Endothelial cell of umbilical vein (primary cell): ENCODE measurements around the gene IL10RA. TPM values are rescaled to one million over a fixed set of nuclear protein-coding genes. Genes with fewer than 3 reads are reported as not detected.

Experiments
- BruUV-seq: library from RNA; stranded (reverse); fragments of 400-500 nt; replicated peaks from 2 replicates; lab custom pipeline; 2021; lab: Mats Ljungman, UMichigan
- CTCF ChIA-PET: fragments of 300-600, 350-600 bp; sonication (Branson Sonifier 250); formaldehyde crosslinking; loops from one replicate; lab custom pipeline; 2021; ENCODE audit warnings: antibody characterized with exemption, inconsistent platforms; lab: Charles Lee
- POLR2A ChIA-PET: fragments of 300-600, 350-600 bp; sonication (Branson Sonifier 250); formaldehyde crosslinking; loops from one replicate; lab custom pipeline; 2021; ENCODE audit warnings: antibody characterized with exemption, inconsistent platforms; lab: Charles Lee
- DNase-seq: peaks from one replicate; pipeline ENCODE4 v3.0.0-alpha.2; 2011; ENCODE audit warnings: low read depth, low spot score
- FAIRE-seq: peaks from 2 replicates; lab custom pipeline; 2011; peaks lifted over from hg19 to GRCh38; lab: Jason Lieb, UNC
- H2AFZ ChIP-seq: 2 replicates; pipeline ENCODE4 v1.6.0; 2012; ENCODE audit warnings: low read depth, low read length, control low read depth, inconsistent platforms
- H3K27ac ChIP-seq: 2 replicates; pipeline ENCODE4 v1.5.1; 2011; ENCODE audit warnings: low read depth, mild to moderate bottlenecking, control low read depth, low read length, moderate library complexity; ENCODE audit not compliant: insufficient read depth
- H3K27me3 ChIP-seq, 2 experiments: 2 replicates each; pipeline versions ENCODE4 v1.6.0 to v1.6.1; 2011; ENCODE audit warnings: low read length in 2 of 2, mixed read lengths in 1 of 2; ENCODE audit not compliant: control insufficient read depth in 2 of 2, insufficient read depth in 2 of 2
- H3K36me3 ChIP-seq, 2 experiments: 2 replicates in 1 of 2; 3 replicates in 1 of 2; pipeline ENCODE4 v1.5.1; 2011; ENCODE audit warnings: low read length in 2 of 2, mild to moderate bottlenecking in 1 of 2, moderate library complexity in 1 of 2; ENCODE audit not compliant: control insufficient read depth in 2 of 2, insufficient read depth in 2 of 2; ENCODE audit errors: extremely low read depth in 1 of 2
- H3K4me1 ChIP-seq: 3 replicates; pipeline ENCODE4 v1.5.1; 2011; ENCODE audit warnings: mild to moderate bottlenecking, low read length; ENCODE audit not compliant: control insufficient read depth, insufficient read depth; ENCODE audit errors: extremely low read depth
- H3K4me2 ChIP-seq: 2 replicates; pipeline ENCODE4 v1.6.1; 2011; ENCODE audit warnings: low read length, control low read depth, mixed read lengths; ENCODE audit not compliant: insufficient read depth
- H3K4me3 ChIP-seq, 3 experiments: fragments of 200-600 bp in 1 of 3; sonication (generic), shearing (Covaris generic) in 1 of 3; replicated peaks in 1 of 3; 2 replicates each; pipeline ENCODE4 v1.5.1; 2011 to 2016; ENCODE audit warnings: control low read depth in 3 of 3, low read length in 3 of 3, mild to moderate bottlenecking in 2 of 3, inconsistent platforms in 1 of 3, low read depth in 1 of 3, moderate library complexity in 1 of 3; ENCODE audit not compliant: insufficient read depth in 1 of 3
- H3K79me2 ChIP-seq: 2 replicates; pipeline ENCODE4 v1.6.0; 2012; ENCODE audit warnings: low read length, inconsistent platforms; ENCODE audit not compliant: control insufficient read depth, insufficient read depth
- H3K9ac ChIP-seq: replicated peaks from 2 replicates; pipeline ENCODE3; 2011; ENCODE audit warnings: low read length, control low read depth; ENCODE audit not compliant: insufficient read depth; ENCODE audit errors: extremely low read depth
- H3K9me1 ChIP-seq: replicated peaks from 3 replicates; pipeline ENCODE4 v1.6.0; 2011; ENCODE audit warnings: mild to moderate bottlenecking, low read length; ENCODE audit not compliant: control insufficient read depth, insufficient read depth; ENCODE audit errors: extremely low read depth
- H3K9me3 ChIP-seq: replicated peaks from 2 replicates; pipeline ENCODE4 v1.5.1; 2012; ENCODE audit warnings: low read length, inconsistent platforms; ENCODE audit not compliant: control insufficient read depth, insufficient read depth
- H4K20me1 ChIP-seq: replicated peaks from 2 replicates; pipeline ENCODE3; 2011; ENCODE audit warnings: mild to moderate bottlenecking, low read length; ENCODE audit not compliant: control insufficient read depth, insufficient read depth; ENCODE audit errors: extremely low read depth
- EZH2 ChIP-seq: IDR thresholded peaks from 2 replicates; pipeline ENCODE4 v1.6.1; 2012; ENCODE audit warnings: borderline replicate concordance, low read depth, mild to moderate bottlenecking, moderate library complexity, low read length, inconsistent platforms; ENCODE audit not compliant: severe bottlenecking
- FOS ChIP-seq: IDR thresholded peaks from 2 replicates; pipeline ENCODE4 v1.6.1; 2011; ENCODE audit warnings: mild to moderate bottlenecking, low read length, moderate library complexity, borderline replicate concordance; ENCODE audit not compliant: insufficient read depth
- GATA2 ChIP-seq: IDR thresholded peaks from 2 replicates; pipeline ENCODE4 v1.7.0; 2011; ENCODE audit warnings: low read depth, mild to moderate bottlenecking, moderate library complexity, mixed read lengths, low read length; ENCODE audit not compliant: insufficient read length, insufficient read depth
- JUN ChIP-seq: IDR thresholded peaks from 2 replicates; pipeline ENCODE4 v1.6.1; 2011; ENCODE audit warnings: borderline replicate concordance, low read depth; ENCODE audit not compliant: insufficient read length, insufficient read depth
- MAX ChIP-seq: IDR thresholded peaks from 2 replicates; pipeline ENCODE4 v1.6.1; 2011; ENCODE audit not compliant: insufficient read depth, insufficient read length
- MYC ChIP-seq: IDR thresholded peaks from one replicate; pipeline ENCODE4 v1.6.1; 2011; ENCODE audit warnings: mild to moderate bottlenecking, low read depth, low read length
- POLR2A ChIP-seq: IDR thresholded peaks from 2 replicates; pipeline ENCODE4 v1.6.1; 2012; ENCODE audit warnings: low read depth, mild to moderate bottlenecking, control low read depth, low read length
- POLR2AphosphoS5 ChIP-seq: IDR thresholded peaks from 2 replicates; pipeline ENCODE4 v1.6.1; 2012; ENCODE audit warnings: low read depth, mild to moderate bottlenecking, control low read depth, low read length, moderate library complexity; ENCODE audit not compliant: insufficient read depth
- dilution Hi-C: fragments of 300-500 bp; cut with MboI; formaldehyde crosslinking; loops from one replicate; pipeline ENCODE4 v1.15.0; 2019; ENCODE audit warnings: low sequenced_read_pairs; ENCODE audit not compliant: extremely low pct_ligation_motif_present
- intact Hi-C: fragments of 100-400 bp; cut with micrococcal nuclease; formaldehyde crosslinking; loops from one replicate; pipeline ENCODE4 v1.10.0; 2022
- polyA plus RNA-seq, 4 experiments: library from polyadenylated mRNA; depleted of rRNA in 3 of 4; stranded (reverse) in 3 of 4; unstranded in 1 of 4; fragments of >200 nt; gene quantifications; 2 replicates each; pipeline versions ENCODE4 v1.2.1 to v1.2.3, GENCODE V29; 2011 to 2012; ENCODE audit warnings: missing spikeins in 1 of 4
- total RNA-seq: library from RNA; stranded (reverse); gene quantifications from 2 replicates; pipeline ENCODE4 v1.2.3, GENCODE V29; 2021
- TF ChIP-seq, protein P1 (sequence below), 2 donors: IDR thresholded peaks; 1 replicate in 1 of 2; 2 replicates in 1 of 2; pipeline ENCODE4 v1.5.1; 2011; ENCODE audit warnings: low read length in 2 of 2, mild to moderate bottlenecking in 2 of 2, moderate library complexity in 2 of 2, control low read depth in 1 of 2, inconsistent platforms in 1 of 2, low read depth in 1 of 2; ENCODE audit not compliant: insufficient read depth in 1 of 2; ENCODE audit errors: extremely low read depth in 1 of 2

The IL10RA gene
- total and polyA plus RNA-seq, 2 donors (not counting 3 experiments of a cell fraction or from before 2014, with no cell fraction given) = 0.04 TPM; not detected in 1

DNA sequence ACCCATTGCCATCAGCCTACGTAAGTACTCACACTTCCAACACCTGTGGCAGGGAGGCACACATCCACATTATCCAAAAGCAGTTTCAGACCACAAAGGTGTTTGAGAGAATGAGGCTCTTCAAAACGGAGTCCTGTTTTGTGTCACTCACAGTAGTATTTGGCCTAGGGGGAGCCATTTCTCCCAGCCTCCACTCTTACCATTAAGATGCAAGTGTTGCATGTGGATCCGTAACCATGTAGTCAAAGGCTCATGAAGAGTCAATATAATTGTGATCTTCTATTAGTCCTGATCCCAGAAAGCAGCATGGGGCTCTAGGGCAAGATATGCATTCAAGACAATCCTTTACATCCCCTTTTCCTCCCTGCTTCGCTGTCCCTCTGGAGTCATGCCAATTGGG lies 41.5 kb downstream of the IL10RA start:
- no peak for FAIRE-seq
- ChIA-PET CTCF (no interaction called here), POLR2A (no interaction called here)
- Histone ChIP-seq H3K4me2 (no peak overlapping the region), H3K9me3 (no peaks in the 10 kb centered on the region), H3K4me1 (no peaks in the 10 kb centered on the region), H4K20me1 (no peaks in the 10 kb centered on the region), H3K79me2 (no peaks in the 10 kb centered on the region), H2AFZ (no peak overlapping the region), H3K9ac (no peak overlapping the region), H3K27ac (no peak overlapping the region), H3K9me1 (no peaks in the 10 kb centered on the region), H3K27me3 (no peaks in the 10 kb centered on the region), H3K4me3 (no peak overlapping the region), H3K36me3 (no peaks in the 10 kb centered on the region)
- BruUV-seq = no TSS peak
- intact Hi-C loops = no loop called here
- DNase-seq = no peak
- dilution Hi-C loops = no loop called here
- TF ChIP-seq MAX (no peak), POLR2A (no peak), FOS (no peak), POLR2AphosphoS5 (no peak), EZH2 (no peak), MYC (no peak), GATA2 (no peak), JUN (no peak)
- TF ChIP-seq, protein P1, sequence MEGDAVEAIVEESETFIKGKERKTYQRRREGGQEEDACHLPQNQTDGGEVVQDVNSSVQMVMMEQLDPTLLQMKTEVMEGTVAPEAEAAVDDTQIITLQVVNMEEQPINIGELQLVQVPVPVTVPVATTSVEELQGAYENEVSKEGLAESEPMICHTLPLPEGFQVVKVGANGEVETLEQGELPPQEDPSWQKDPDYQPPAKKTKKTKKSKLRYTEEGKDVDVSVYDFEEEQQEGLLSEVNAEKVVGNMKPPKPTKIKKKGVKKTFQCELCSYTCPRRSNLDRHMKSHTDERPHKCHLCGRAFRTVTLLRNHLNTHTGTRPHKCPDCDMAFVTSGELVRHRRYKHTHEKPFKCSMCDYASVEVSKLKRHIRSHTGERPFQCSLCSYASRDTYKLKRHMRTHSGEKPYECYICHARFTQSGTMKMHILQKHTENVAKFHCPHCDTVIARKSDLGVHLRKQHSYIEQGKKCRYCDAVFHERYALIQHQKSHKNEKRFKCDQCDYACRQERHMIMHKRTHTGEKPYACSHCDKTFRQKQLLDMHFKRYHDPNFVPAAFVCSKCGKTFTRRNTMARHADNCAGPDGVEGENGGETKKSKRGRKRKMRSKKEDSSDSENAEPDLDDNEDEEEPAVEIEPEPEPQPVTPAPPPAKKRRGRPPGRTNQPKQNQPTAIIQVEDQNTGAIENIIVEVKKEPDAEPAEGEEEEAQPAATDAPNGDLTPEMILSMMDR (IDR thresholded peaks at IDR 0.05; ENCODE audit: extremely low read depth in 1 of 2, insufficient read depth in 1 of 2, low read depth in 1 of 2, low read length in 2 of 2) = no peak
